GM21423 (cell line): ENCODE results near the gene DIO1.

Experiments used
- ATAC-seq: cut with Tn5 transposase; IDR thresholded peaks from one replicate; pipeline ENCODE4 v1.9.1; 2021; ENCODE audit warnings: mild to moderate bottlenecking, moderate library complexity; ENCODE audit not compliant: unreplicated experiment

Gene DIO1

GRCh38 chr1:53892911-53893310 is 1.1 kb upstream of the DIO1 start:
- ATAC-seq = no peak

GRCh38 chr1:53894644-53895043 is 657 bp downstream of the DIO1 start:
- ATAC-seq = no peak

GRCh38 chr1:53895421-53895820 is 1.4 kb downstream of the DIO1 start:
- no peak for ATAC-seq

GRCh38 chr1:53896635-53897229 is 2.7 kb downstream of the DIO1 start:
- no peak for ATAC-seq

GRCh38 chr1:53899206-53899628 is 5.2 kb downstream of the DIO1 start:
- no peak for ATAC-seq

- ATAC-seq = no peak
Measured at GRCh38 chr1:53899708-53900107, 5.7 kb downstream of the DIO1 start.

- ATAC-seq = no peak
Measured at GRCh38 chr1:53902235-53903138, 8.5 kb downstream of the DIO1 start.

- ATAC-seq = no peak
Measured at GRCh38 chr1:53905509-53905908, 11.5 kb downstream of the DIO1 start.

GRCh38 chr1:53906121-53906520 is 12.1 kb downstream of the DIO1 start:
- no peak for ATAC-seq

- ATAC-seq = no peak
Measured at GRCh38 chr1:53909946-53910345, 16.0 kb downstream of the DIO1 start.

- no peak for ATAC-seq
Measured at GRCh38 chr1:53911442-53911841, 17.5 kb downstream of the DIO1 start.

GRCh38 chr1:53913352-53914033 is 19.5 kb downstream of the DIO1 start:
- ATAC-seq = no peak

GRCh38 chr1:53918343-53918742 is 24.4 kb downstream of the DIO1 start:
- ATAC-seq = no peak

GRCh38 chr1:53919675-53920066 is 25.7 kb downstream of the DIO1 start:
- no peak for ATAC-seq

- no peak for ATAC-seq
Measured at GRCh38 chr1:53927376-53927881, 33.4 kb downstream of the DIO1 start.

GRCh38 chr1:53929246-53929960 is 35.4 kb downstream of the DIO1 start:
- no peak for ATAC-seq

- ATAC-seq = no peak
Measured at GRCh38 chr1:53930932-53931331, 36.9 kb downstream of the DIO1 start.

- no peak for ATAC-seq
Measured at GRCh38 chr1:53931523-53931922, 37.5 kb downstream of the DIO1 start.

- no peak for ATAC-seq
Measured at GRCh38 chr1:53934170-53934765, 40.3 kb downstream of the DIO1 start.

- no peak for ATAC-seq
Measured at GRCh38 chr1:53936430-53936829, 42.4 kb downstream of the DIO1 start.
